HUES64 (cell line): ENCODE data around the gene MMP25.

ENCODE experiments used
- H3K27ac ChIP-seq: 2 replicates; pipeline ENCODE4 v1.7.0; 2013; ENCODE audit warnings: low read depth, low read length, inconsistent platforms
- H3K27me3 ChIP-seq: 2 replicates; pipeline ENCODE4 v1.6.1; 2013; ENCODE audit warnings: mild to moderate bottlenecking, low read length; ENCODE audit not compliant: insufficient read depth
- H3K36me3 ChIP-seq: 2 replicates; pipeline ENCODE4 v1.6.1; 2013; ENCODE audit warnings: mild to moderate bottlenecking, low read length; ENCODE audit not compliant: insufficient read depth
- H3K4me1 ChIP-seq: 2 replicates; pipeline ENCODE4 v1.6.1; 2013; ENCODE audit warnings: mild to moderate bottlenecking, low read length, moderate library complexity; ENCODE audit not compliant: insufficient read depth
- H3K4me3 ChIP-seq: 2 replicates; pipeline ENCODE4 v1.5.1; 2013; ENCODE audit warnings: mild to moderate bottlenecking, low read length, moderate library complexity
- H3K9ac ChIP-seq: 2 replicates; pipeline ENCODE4 v1.6.1; 2013; ENCODE audit warnings: mild to moderate bottlenecking, low read depth, low read length
- H3K9me3 ChIP-seq: 2 replicates; pipeline ENCODE4 v1.6.1; 2013; ENCODE audit warnings: low read depth, low read length; ENCODE audit not compliant: insufficient read depth
- WGBS: fragments of 150-250, 120-280 bp; methylation state at CpG from one replicate; pipeline ENCODE4 v1.1.7; 2013; ENCODE audit warnings: missing lambda C conversion rate; 5-methylcytosine and 5-hydroxymethylcytosine counted together

MMP25 gene

DNA sequence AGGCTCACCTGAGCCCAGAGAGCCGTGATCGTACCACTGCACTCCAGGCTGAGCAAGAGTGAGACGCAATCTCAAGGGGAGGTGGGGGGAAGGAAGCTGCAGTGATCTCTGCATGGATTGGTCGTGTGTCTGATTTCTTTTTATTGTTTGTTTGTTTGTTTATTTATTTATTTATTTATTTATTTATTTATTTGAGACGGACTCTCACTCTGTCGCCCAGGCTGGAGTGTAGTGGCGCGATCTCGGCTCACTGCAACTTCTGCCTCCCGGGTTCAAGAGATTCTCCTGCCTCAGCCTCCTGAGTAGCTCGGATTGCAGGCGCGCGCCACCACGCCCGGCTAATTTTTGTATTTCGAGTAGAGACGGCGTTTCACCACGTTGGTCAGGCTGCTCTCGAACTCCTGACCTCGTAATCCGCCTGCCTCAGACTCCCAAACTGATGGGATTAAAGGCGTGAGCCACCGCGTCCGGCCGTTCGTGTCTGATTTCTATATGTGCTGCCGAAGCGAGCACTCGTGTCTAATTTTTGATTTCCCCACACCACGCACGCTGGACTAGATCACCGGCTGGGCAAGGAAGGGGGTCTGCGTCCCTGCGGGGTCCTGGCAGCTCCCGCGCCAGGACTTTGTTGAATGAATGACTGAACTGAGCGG lies 26.6 kb upstream of the MMP25 start:
- peak overlapping the region; percentile 78 for H3K4me3 ChIP-seq
- H3K27me3 ChIP-seq, result no peaks in the 10 kb centered on the region
- 44% methylated on average over 39 of the region's 40 CpGs for WGBS
- peak overlapping the region; percentile 61 for H3K27ac ChIP-seq
- H3K36me3 ChIP-seq, result peaks cover 16% of the 10 kb centered on the region
- H3K9ac ChIP-seq, result peak overlapping the region; percentile 44; the same call in 1 of the 2 replicates
- no peaks in the 10 kb centered on the region for H3K9me3 ChIP-seq
- H3K4me1 ChIP-seq, result peaks cover 18% of the 10 kb centered on the region

DNA sequence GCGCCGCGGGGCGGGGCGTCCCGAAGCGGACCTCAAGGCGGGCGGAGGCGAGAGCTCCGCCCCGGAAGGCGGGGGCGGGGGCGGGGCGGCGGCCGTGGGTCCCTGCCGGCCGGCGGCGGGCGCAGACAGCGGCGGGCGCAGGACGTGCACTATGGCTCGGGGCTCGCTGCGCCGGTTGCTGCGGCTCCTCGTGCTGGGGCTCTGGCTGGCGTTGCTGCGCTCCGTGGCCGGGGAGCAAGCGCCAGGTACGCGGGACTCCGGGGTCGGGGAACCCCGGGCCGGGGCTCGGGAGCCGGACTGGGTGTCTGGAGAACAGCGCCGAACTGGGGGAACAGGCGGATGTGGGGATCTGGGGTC lies 26.1 kb upstream of the MMP25 start, which contains the start of gene TNFRSF12A:
Gene TNFRSF12A (plus strand): TSS at position 122 of the 357 bp plus-strand sequence. CDS start 30 bp downstream, at position 152.
- Histone ChIP-seq H3K27me3 (no peaks in the 10 kb centered on the region), H3K36me3 (peaks cover 11% of the 10 kb centered on the region), H3K4me3 (peak within 1 kb of the TSS; percentile 78), H3K4me1 (peaks cover 18% of the 10 kb centered on the region), H3K27ac (peak within 1 kb of the TSS; percentile 100), H3K9me3 (no peaks in the 10 kb centered on the region), H3K9ac (peak within 1 kb of the TSS; percentile 92)
- WGBS, result under 1% methylated on average over 49 of the region's 49 CpGs

DNA sequence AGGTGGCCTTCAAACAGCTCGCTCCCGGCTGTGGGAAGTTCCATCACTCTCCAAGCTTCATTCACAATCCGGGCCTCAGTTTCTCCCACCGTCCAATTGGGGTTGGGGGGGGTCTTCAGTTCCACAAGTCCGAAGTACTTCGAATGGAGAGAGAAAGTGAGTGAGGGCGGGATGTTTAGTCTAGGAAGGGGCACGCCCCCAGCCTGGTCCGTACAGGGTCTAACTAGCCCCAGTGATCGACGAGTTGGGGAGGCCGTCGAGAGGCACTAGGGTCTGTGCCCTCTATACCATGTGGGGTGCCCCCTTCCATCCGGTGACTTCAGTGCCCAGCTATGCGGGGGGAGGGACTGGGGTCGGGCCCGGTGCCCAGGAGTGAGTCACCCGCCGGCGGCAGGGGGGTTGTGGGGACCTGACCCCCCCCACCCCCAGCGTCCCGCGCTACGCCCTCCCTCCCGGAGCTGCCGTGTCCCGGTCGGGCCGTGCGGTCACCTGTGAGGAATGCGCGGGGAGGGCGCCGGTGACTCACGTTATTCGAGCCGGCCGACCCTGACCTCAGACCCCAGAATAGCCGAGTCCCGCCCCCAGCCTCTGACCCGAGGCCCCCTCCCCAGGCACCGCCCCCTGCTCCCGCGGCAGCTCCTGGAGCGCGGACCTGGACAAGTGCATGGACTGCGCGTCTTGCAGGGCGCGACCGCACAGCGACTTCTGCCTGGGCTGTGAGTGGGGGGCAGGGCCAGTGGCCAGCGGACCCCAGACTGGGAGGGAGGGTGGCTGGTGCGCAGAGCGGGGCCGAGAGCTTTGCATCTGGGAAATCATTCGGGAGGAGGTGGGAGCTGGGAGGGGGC lies 25.5 kb upstream of the MMP25 start:
- Histone ChIP-seq H3K4me3 (peak overlapping the region; percentile 78), H3K36me3 (peaks cover 9% of the 10 kb centered on the region), H3K9ac (peak overlapping the region; percentile 92), H3K4me1 (peaks cover 18% of the 10 kb centered on the region), H3K27ac (peak overlapping the region; percentile 100), H3K9me3 (no peaks in the 10 kb centered on the region), H3K27me3 (no peaks in the 10 kb centered on the region)
- WGBS, result under 1% methylated on average over 56 of the region's 57 CpGs

DNA sequence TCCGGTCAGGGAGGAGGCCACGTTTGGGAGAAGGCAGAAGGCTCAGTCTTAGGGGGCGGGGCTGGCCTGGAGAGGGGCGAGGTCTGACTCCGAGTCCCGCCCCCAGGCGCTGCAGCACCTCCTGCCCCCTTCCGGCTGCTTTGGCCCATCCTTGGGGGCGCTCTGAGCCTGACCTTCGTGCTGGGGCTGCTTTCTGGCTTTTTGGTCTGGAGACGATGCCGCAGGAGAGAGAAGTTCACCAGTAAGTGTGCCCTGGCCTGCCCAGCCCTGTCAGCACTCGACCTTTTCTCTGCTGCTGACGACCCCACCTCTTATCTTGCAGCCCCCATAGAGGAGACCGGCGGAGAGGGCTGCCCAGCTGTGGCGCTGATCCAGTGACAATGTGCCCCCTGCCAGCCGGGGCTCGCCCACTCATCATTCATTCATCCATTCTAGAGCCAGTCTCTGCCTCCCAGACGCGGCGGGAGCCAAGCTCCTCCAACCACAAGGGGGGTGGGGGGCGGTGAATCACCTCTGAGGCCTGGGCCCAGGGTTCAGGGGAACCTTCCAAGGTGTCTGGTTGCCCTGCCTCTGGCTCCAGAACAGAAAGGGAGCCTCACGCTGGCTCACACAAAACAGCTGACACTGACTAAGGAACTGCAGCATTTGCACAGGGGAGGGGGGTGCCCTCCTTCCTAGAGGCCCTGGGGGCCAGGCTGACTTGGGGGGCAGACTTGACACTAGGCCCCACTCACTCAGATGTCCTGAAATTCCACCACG lies 24.7 kb upstream of the MMP25 start:
- WGBS, result 2% methylated on average over 25 of the region's 25 CpGs
- peaks cover 14% of the 10 kb centered on the region for H3K4me1 ChIP-seq
- H3K36me3 ChIP-seq, result peaks cover 11% of the 10 kb centered on the region
- peak overlapping the region; percentile 100 for H3K27ac ChIP-seq
- peak overlapping the region; percentile 78 for H3K4me3 ChIP-seq
- H3K9me3 ChIP-seq, result no peaks in the 10 kb centered on the region
- H3K27me3 ChIP-seq, result no peaks in the 10 kb centered on the region
- H3K9ac ChIP-seq, result peak overlapping the region; percentile 92

DNA sequence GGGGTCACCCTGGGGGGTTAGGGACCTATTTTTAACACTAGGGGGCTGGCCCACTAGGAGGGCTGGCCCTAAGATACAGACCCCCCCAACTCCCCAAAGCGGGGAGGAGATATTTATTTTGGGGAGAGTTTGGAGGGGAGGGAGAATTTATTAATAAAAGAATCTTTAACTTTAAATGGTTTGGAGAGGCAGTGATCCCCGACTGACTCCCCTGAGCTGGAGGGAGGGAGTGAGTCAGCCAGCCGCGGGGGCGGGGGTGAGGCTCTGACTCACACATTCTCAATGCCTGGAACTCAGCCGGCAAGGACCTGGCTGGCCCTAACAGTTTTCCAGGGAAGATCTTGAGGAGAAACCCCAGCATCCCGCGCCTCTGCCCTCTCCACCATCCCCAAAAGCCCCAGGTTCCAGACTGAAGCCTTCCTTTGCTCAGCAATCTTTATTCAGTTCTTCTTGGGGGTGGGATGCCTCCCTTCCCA lies 24.1 kb upstream of the MMP25 start:
- WGBS, result 3% methylated on average over 7 of the region's 8 CpGs
- H3K27ac ChIP-seq, result peak overlapping the region; percentile 100
- peak overlapping the region; percentile 78 for H3K4me3 ChIP-seq
- H3K36me3 ChIP-seq, result peaks cover 17% of the 10 kb centered on the region
- peaks cover 14% of the 10 kb centered on the region for H3K4me1 ChIP-seq
- H3K9me3 ChIP-seq, result no peaks in the 10 kb centered on the region
- H3K9ac ChIP-seq, result peak overlapping the region; percentile 92
- no peaks in the 10 kb centered on the region for H3K27me3 ChIP-seq

DNA sequence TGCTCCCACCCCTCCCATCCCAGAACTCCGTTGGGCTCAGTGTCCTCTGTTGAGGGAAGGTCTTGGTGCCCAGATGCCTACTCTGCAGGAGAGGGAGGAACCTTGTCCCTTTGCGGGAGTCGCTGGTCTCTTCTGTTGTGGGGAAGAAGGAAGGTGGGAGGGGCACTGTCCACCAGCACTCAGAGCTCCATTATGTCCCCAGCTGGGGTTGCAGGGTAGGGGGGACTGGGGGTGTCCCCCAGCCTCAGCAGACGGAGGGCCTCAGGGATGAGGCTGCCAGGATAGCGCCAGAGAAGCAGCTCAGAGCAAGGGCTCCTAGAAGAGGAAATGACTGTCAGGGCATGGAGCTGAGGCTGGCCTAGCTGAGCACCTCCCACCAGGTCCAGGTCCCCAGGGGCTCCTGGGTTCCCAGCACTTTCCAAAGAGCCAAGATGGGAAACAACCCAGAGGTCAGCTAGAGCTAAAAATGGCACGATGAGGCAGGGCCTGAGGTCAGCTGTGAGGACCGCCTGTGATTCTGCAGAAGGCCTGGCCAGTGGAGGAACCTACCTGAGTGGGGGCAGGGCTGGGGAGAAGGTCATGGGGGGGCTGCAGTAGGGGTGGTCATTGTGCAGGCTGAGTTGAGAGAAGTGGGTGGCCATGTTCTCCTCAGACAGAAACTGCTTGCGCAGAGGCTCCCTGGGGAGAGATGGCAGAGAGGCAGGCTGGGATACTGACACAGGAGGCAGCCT lies 23.5 kb upstream of the MMP25 start:
- no peaks in the 10 kb centered on the region for H3K27me3 ChIP-seq
- H3K36me3 ChIP-seq, result peaks cover 17% of the 10 kb centered on the region
- H3K9me3 ChIP-seq, result no peaks in the 10 kb centered on the region
- H3K9ac ChIP-seq, result peak overlapping the region; percentile 92
- peaks cover 18% of the 10 kb centered on the region for H3K4me1 ChIP-seq
- H3K4me3 ChIP-seq, result peak overlapping the region; percentile 78
- 28% methylated on average over 8 of the region's 8 CpGs for WGBS
- H3K27ac ChIP-seq, result peak overlapping the region; percentile 100

DNA sequence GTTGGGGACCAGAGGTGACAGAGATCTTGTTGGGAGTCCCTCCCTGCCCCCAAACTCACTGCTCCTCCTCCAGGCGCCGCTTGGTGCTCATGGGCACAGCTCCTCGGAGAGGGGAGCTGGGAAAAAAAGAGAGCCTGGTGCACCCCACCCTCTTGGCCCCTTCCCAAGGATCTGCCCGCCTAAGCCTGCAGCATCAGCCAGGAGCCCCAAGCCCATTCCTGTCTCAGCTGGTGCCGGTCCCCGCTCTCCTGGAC lies 23.0 kb upstream of the MMP25 start:
- H3K4me1 ChIP-seq, result peaks cover 18% of the 10 kb centered on the region
- H3K9me3 ChIP-seq, result no peaks in the 10 kb centered on the region
- peak overlapping the region; percentile 100 for H3K27ac ChIP-seq
- 6% methylated on average over 6 of the region's 6 CpGs for WGBS
- no peaks in the 10 kb centered on the region for H3K27me3 ChIP-seq
- peaks cover 17% of the 10 kb centered on the region for H3K36me3 ChIP-seq
- peak overlapping the region; percentile 92 for H3K9ac ChIP-seq
- H3K4me3 ChIP-seq, result peak overlapping the region; percentile 78

DNA sequence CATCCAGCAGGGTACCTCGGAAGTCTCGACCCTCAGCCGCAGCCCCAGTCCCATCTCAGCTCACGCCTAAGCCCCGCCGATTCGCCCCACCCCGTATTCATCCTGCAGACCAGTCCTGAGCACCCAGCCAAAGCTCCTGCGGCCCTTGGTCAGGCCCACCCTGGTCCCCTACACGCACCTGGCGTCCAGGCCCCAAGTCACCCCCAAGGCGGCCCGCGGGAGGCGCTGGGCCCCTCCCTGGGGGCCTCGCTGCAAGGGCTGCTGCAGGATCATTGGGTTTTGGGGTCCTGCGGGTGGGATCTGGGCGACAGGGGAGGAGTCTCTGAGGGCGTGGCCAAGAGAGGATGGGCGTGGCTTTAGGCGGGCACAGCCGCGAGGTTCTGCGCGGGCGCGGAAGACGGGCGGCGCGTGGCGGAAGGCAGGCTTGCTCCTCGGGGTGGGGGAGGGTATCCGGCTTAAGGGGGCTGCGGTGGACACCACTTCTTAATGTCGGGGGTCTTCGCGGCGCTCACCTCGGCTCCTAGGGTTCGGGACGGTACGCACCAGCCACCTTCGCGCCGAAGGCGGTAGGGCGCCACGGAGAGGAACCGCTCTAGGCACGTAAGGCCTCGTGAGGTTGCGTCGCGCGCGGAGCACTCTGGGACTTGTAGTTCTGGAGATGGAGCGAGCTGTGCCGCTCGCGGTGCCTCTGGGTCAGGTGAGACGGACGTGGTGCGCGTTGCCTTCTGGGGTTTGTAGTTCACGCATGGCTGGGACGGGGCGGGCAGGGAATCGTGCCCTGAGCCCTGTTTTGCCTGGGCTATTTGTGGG lies 22.5 kb upstream of the MMP25 start, which contains the start of the genes HCFC1R1 and THOC6:
Gene HCFC1R1 (minus strand): TSS at position 274 of the 810 bp plus-strand sequence. CDS start 1 bp downstream, at position 273.
Gene THOC6 (plus strand): TSS at position 367 of the 810 bp plus-strand sequence. CDS start 292 bp downstream, at position 659.
- Histone ChIP-seq H3K27me3 (peaks cover 4% of the 10 kb centered on the region), H3K36me3 (peaks cover 17% of the 10 kb centered on the region), H3K27ac (peak within 1 kb of the TSS; percentile 100), H3K9ac (peak within 1 kb of the TSS; percentile 92), H3K9me3 (no peaks in the 10 kb centered on the region), H3K4me3 (peak within 1 kb of the TSS; percentile 78), H3K4me1 (peaks cover 21% of the 10 kb centered on the region)
- under 1% methylated on average over 69 of the region's 69 CpGs for WGBS

DNA sequence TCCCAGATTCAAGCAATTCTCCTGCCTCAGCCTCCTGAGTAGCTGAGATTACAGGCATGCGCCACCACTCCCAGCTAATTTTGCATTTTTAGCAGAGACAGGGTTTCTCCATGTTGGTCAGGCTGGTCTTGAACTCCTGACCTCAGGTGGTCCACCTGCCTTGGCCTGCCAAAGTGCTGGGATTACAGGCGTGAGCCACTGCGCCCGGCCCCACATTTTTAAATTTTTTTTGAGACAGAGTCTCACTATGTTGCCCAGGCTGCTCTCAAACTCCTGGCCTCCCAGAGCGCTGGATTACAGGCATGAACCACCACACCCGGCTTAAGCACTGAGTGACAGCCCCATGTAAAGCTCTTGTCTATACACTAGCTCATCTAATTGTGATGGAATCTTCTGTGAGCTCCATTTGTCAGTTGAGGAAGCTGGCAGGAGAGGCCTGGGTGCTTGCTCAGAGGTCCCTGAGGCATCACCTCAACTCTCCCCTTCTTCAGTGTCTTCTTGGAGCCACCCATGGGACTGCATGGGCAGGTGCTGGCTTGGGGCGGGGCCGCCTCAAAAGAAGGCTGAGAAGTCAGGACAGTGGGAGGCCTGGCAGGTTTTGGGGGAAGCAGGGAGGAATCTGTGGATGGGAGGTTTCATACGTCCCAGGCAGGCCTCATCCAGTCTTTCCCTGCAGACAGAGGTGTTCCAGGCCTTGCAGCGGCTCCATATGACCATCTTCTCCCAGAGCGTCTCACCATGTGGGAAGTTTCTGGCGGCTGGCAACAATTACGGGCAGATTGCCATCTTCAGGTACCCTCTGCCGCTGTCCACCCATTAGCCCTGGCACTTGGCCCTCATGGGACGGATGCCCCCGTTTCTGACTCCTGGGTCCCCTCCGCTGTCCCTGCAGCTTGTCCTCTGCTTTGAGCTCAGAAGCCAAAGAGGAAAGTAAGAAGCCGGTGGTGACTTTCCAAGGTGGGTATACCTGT lies 21.0 kb upstream of the MMP25 start:
- H3K27ac ChIP-seq, result no peak overlapping the region
- peaks cover 17% of the 10 kb centered on the region for H3K36me3 ChIP-seq
- H3K9ac ChIP-seq, result no peak overlapping the region
- H3K27me3 ChIP-seq, result peaks cover 19% of the 10 kb centered on the region
- WGBS, result 97% methylated on average over 18 of the region's 18 CpGs
- H3K4me3 ChIP-seq, result no peak overlapping the region
- H3K9me3 ChIP-seq, result no peaks in the 10 kb centered on the region
- H3K4me1 ChIP-seq, result peaks cover 21% of the 10 kb centered on the region
